Inflammatory macrophage (primary cell): ENCODE data around the gene TAL2.

ENCODE experiments used
- DNase-seq, 2 donors: peaks; one replicate each; pipeline ENCODE4 v3.0.0-alpha.2; 2020 to 2022
- total RNA-seq, 18 experiments: gene quantifications; one replicate each; lab custom pipeline; 2026; ENCODE audit warnings: mixed read lengths in 6 of 18, inconsistent platforms in 2 of 18; lab: John Stamatoyannopoulos, UW

The TAL2 gene
- 0 to 0.19 (median 0) reads per million in 18 experiments for total RNA-seq

DNA sequence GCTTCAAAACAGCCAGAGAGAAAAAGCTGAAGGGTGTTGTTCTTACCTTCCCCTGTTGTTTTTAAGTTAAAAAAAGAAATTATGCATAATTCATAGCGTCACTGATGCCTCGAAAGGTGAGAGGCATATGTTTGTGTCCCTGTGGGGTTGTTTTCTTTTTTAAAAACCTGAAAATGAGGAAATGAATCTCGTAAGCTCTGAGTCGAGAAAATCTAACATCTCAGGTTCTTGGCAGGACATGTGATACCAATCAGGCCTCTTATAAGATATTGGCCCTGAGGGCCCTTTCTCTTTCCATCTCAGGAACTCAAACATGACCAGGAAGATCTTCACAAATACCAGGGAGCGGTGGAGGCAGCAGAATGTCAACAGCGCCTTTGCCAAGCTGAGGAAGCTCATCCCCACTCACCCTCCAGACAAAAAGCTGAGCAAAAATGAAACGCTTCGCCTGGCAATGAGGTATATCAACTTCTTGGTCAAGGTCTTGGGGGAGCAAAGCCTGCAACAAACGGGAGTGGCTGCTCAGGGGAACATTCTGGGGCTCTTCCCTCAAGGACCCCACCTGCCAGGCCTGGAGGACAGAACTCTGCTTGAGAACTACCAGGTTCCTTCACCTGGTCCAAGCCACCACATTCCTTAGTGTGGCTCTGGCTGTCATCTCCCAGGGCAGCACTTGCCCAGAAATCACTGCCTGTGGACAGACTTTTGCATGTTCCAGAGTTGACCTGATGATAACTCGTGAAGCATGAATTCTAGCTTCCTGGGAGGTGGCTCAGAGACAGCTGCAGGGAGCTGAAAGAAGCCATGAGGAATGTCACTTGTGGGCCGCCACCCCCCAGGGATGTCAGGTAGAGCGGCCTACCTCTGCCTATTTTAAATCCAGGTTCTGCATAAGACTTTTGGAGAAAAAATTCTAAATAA is at the start of gene TAL2:
Gene TAL2, plus strand, starts transcription at position 274 of the 921 bp plus-strand sequence. Its CDS starts 40 bp downstream, at position 314.
- DNase-seq = no peak

DNA sequence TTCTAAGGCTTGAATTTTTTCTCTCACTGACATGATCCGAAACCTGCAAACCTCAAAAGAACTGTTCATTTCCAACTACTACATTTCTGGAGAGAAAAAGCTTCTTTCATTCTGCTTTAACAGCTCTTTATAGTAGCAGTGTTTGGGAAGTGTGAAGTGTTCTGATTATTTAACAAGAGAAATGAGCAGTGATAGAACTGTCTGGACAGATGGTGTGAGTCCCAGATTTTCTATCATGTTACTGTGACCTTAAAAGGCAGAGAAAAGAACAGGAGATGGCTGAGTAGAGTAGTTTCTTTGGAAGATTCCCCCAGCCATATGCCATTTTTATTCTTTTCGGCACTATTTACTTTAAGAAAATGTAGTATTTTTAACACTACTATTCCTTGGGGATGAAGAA is 41.3 kb upstream of the TAL2 start:
- DNase-seq = no peak

DNA sequence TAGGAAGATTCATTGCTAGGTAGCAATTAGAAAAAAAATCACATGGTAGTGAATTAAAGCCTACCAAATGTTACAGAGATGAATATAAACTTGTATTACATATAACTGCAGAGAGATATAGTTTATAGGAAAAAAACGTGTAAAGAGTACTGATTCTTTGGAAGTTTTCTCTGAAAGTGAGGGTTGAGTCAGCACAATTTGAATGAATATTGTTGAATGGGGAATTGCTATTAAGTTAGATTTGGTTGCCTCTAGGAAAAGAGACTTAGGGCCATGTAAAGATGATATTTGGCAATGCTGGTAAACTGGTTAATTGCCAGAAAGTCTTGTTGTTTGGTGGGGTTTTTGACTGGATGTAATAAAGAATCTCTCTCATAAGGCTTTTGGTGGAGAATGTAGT is 37.2 kb upstream of the TAL2 start:
- no peak for DNase-seq

DNA sequence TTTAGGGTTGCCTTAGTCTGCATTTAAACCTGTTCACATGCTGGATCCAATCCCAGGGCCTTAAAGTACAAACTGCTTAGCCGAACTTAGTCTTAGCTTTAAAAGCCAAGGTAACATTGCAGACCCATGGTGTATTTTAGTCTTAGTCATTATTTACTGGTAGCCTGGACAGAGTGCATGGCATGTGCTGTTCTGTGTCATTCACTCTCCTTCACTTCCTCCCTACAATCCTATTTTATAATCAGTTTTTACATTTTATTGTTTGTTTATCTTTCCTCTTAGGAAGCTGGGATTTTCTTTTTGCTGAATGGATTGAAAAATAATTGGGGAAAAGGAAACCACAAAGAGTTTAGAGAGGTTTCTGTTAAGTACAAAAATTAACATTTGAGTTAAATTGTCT is 29.4 kb upstream of the TAL2 start:
- no peak for DNase-seq

DNA sequence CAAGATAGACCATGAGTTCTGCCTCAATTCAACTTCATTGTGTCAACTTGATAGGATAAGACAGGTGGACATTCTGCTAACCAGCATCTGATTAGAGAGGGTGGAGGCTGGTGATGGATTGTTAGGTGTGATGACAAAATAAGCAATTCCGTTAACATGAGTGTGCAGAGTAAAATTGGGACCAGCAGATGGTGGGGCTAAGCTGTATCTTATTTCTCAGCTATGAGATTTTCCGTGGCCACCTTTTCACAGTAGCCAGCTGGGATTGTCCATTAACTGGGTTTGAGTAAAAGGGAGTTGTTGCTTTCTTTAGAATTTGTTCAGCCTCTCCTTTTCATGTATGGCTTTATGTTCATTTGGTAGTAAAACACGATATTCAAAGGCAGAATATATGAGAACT is 28.8 kb upstream of the TAL2 start:
- DNase-seq = no peak

DNA sequence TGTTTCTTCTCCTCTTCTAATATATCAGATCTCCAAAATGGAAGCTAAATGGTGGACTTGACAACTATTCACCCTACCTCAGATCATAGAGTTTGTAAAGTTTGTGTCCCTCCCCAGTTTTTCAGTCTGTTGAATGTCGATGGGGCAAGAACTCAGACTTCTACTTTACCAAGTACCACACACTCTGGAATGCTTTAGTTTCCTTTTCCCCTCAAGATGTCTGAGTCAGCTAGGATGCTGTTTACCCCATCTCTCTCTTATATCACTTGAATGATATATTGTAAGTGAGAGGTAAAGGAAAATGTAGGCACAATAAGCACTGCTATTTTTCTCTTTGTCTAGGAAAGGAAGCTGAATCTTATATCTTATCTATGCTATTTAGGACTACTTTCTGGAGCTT is 25.9 kb upstream of the TAL2 start:
- DNase-seq = no peak

DNA sequence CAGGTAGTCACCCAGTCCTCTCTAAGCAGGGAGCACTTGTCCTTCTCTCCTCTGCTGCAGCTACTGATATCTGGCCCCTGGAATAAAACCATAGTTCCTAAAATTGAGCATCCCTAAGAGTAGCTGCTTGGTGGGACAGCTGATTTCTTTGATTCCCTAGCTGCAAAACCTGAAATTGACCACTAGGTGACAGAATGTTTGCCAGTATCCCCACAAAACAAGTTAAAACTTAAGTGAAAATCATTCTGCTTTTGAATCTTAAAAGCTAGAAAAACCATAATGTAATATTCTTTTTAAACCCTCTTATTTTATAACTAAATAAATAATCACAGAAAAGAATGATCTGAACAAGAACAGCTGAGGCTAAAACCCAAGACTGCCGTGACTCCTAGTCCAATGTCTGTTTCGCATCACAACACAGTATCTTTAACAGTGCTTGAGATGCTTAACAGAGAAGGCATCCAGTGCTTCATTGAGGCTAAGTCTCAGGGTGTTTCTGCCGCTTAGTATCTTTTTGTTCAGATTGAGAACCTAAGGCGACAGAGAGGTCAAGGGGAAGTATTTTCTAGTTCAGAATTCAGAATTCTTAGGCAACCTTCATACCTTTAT is 24.4 kb upstream of the TAL2 start:
- DNase-seq = no peak

DNA sequence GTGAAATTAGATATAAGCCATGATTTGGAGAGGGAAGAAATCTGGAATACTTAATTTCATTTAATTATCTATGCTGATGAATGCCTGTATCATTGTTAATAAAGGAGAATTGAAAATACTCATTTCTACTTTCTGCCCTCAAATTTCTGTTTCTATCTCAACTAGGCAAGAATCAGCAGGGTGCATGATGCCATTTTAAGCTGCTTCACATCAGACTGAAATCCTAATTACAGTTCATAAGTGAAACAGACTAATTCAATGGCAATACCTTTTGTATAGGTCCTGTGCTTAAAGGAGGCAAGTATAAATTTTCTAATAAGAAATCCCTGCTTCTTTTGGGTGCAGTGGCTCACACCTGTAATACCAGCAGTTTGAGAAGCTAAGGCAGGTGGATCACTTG is 22.3 kb upstream of the TAL2 start:
- no peak for DNase-seq

DNA sequence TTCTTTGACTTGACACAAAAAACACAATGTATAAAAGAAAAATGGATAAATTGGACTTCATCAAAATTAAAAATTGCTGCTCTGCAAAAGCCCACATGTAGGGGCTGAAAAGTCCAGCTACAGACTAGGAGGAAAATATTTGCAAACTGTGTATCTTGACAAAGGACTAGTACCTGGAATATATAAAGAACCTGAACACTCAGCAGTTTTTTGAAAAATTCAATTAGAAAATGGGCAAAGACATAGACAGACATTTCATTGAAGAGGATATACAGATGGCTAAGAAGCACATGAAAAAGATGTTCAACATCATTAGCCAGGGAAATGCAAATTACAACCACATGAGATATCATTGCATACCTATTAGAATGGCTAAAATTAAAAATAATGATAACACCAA is 18.5 kb upstream of the TAL2 start:
- no peak for DNase-seq

DNA sequence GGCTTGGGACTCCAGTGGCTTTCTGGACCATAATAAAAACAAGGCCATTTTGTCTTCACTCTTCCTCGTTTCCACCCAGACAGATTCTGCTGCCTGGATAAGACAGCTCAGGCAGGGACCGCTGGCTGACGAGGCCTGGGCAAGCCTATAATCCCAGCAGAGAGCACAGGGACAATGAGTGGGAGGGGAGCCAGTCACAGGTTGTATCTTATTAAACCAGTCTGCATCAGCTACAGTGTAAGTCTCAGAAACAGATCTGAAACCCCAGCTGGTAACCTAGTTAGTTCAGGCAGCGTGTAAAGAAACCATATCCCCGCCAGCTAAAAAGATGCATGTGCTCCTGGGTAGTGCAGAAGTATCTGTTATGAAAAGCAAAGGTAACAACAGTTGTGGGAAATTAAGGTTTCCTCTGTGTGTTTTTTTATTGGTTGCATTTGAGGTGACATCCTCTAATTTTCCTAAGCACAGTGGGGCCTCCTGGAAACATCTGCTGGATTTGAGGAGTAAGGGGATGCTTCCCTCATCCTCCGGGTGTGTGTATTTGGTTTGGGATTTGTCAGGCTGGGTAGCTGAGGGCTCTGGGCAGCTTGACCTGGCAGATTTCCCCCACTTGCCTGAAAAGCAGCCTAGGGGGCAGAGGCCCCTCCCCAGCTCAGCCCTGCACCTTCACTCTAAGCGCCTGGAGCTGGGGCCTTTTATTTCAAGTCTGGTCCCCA is 15.2 kb upstream of the TAL2 start:
- DNase-seq = no peak

DNA sequence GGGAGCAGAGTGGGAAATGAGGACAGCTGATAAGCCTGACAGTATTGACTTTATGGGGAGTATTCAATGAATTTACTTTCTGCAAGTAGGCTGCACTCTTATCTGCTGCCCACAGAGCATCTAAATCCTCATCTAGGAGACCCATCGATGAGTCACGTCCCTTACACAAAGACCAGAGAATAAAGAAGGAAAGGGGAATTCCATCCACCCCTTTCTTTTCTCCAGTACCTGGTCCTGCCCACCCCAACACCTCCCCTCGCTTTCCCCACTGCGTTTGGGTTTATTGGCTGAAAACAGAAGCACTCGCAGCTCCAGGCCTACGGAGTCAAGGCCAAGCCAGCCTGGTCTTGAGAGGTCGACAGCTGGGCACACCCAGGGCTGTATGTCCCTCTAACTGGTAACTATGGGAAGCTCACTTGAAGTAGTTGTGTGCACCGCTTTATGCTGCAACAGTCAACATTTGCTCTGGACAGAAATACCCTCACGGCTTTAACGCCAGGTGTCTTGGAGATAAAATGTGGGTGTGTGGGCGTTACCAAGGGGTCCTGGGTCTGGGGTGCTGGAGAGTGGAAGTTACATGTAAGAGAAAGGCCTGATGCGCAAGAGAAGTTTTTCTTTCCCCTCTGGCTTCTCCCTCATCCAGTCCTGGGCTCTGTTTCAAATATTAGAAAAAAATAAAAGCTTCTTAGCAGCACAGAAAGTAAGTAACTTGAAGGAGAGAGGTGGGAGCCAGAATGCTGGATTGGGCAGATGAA is 14.5 kb upstream of the TAL2 start:
- DNase-seq = no peak

DNA sequence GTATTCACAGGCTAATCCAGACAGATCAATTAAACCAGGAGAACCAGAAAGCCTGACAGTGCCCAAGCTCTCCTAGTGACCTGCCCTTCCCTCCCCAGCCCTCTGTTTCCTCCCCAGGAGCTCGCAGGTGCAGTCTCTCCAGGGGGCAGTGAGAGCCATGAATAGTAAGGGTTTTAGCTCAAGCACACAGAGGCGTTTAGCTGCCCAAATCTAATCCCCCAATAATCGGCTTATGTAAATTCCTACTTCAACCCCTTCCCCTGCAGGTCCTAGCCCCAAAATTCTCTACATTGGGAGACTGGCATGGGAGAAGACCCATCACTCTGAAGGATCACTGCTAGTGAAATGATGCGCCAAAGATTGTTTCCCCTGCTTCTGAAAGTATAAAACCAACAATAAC is 10.5 kb upstream of the TAL2 start:
- no peak for DNase-seq

DNA sequence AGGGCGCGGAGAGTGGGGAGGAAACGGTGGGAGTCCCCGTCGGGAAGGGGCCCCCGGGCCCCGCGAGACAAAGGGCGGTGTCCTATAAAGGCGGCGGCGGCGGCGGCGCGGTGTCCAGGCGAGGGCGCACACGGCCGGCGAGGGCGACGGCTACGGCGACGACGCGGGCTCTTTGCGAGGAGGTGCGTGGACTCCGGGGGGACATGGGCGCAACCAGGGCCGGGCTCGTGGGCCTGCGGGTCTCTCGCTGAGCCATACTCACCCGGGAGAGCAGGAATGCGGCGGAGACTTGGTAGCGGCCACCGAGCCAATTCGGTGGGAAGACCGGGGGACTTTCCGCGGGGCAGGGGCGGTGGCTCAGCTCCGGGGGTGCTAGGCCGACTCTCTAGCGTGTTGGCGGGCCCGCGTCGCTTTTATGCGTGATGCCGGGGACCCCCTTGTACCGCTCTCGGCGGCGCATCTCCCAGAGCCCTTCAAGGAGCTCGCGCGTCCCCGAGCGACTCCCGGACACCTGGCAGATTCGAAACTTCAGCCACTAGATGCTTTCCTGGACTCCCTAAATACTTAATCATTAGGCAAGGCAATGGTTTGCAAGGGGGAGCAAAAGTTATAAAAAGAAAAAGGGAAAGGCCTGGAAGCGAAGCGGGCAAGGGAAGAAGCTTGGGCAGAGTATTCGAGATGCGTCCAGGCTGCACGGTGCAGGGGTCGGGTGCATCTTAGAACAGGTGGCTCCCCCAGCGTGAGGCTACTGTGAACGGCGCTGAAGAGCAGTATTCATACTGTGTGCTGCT is 5.9 kb upstream of the TAL2 start:
- DNase-seq = peak in 1 of 2 donors; percentile 25

DNA sequence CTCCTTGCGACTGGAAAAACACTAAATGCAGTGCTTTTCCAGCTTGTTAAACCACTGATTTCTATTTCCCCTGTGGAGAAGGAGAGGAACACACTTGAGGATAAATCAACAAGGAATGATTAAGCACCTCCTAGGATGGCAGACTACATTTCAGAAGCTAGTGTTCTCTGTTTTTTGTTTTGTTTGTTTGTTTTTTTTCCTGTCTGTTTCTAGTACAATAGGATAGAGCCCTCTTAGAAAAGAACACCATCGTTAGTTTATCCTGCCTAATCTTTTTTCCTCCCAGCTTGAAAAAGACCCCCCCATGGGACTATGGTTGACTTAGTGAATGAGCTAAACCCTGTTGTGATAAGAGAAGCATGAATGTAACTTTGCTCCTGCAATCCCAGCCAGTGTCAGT is 3.9 kb upstream of the TAL2 start:
- no peak for DNase-seq

DNA sequence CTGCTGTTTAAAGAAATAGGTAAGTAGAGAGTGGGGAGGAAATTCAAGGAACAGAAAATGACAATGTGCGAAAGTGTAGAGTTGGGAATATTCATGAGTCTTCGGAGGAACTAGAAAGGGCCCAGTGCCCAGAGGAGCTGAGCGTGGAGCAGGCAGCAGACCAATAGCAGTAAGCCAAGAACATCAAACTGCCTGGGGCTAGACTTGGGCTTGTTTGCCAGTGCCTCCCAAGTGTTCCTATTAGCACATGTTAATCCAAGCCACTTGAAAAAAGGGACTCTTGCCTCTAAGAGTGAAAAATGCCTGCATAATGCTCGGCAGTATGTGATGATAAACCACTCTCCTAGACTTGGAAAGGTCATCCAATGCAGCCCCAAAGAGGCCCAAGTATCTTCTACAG is 1.2 kb upstream of the TAL2 start:
- no peak for DNase-seq

DNA sequence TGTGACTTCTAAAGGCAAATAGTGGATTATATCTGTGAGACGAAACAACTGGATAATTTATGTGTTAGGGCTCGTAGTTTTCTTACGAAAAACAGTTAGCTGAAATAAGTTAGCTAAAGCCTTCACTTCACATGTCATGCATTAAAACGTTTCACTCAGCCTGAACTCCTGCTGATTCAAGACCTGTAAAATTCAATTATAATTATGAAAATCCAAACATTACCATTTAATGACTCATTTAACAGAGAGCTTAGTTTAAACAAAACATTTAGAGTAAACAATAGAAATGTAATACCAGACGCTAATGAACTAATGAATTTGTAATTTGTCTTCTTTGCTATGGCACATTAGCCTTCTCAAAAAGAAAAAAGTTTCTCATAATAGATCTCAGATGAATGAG is 1.7 kb downstream of the TAL2 start:
- DNase-seq = no peak

DNA sequence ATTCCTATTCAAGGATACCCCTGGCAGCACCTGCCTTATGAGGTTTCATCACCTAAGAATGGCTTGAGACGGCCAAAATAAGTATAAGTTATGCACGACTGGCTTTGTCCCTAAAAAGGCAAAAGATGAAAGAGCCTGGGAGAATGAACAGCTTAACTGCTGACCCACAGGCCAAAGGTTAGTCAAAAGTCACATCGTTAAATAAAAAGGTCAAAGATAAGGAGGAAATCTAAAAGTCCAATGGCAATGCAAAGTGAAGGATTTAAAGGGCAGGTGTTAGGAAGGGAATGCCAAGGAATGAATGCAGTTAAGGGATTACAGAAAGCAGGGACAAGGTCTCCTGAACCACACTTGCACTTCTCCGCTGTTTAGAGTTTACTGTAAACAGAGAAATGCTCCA is 5.6 kb downstream of the TAL2 start:
- DNase-seq = no peak

DNA sequence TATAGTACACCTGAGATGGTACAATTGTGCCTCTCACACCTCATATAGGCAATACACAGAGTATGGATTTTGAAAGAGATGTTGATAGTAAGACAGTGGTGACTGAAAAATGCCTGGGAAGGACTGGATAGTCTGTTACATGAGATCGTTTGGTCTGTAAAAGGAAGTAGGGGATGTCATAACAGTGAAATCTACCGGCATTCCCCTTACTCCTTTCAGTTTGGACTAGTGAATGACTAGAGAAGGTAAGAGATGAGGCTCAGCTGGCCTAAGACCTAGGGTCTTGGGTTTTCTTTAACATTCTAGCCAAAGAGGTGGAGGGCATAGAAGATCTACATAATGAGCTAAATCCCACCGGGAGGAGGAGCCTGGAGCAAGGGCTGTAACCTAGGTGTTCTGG is 8.1 kb downstream of the TAL2 start:
- DNase-seq = no peak

DNA sequence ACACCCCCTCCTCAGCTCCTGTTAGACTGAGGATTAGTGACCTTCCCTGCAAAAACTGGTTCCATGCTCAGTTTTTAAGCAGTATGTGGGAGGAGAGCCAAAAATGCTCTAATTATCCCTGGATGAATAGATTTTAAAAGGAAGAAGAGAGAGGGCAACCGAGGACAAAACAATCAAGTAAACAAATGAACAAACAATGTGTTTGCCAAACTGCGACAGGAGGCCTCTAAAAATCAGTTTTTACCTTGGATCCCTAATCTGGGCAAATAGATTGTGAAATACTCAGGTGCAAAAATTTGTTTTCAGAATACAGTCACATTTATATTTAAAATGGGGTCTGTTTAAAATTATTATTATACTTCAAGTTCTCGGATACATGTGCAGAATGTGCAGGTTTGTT is 8.5 kb downstream of the TAL2 start:
- DNase-seq = no peak

DNA sequence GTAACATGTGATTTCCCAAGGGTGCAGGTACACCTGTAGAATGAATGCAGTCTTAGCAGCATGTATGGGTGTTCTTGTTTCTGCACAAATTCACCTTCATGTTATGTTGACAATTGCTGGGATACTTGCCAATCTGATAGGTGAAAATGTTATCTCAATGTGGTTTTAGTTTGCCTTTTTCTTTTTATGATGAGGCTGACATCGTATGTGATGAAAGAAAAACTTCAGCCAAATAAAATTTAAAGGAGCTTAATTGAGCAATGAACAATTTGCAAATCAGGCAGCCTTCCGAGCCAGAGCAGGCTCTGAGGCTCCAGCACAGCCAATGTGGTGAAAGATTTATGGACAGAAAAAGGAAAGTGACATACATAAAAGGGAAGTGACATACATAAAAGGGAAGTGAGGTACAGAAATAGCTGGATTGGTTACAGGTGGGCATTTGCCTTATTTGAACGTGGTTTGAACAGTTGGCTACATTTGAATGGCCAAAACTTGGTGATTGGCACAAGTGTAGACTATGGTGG is 10.5 kb downstream of the TAL2 start:
- DNase-seq = peak; percentile 14 to 23

DNA sequence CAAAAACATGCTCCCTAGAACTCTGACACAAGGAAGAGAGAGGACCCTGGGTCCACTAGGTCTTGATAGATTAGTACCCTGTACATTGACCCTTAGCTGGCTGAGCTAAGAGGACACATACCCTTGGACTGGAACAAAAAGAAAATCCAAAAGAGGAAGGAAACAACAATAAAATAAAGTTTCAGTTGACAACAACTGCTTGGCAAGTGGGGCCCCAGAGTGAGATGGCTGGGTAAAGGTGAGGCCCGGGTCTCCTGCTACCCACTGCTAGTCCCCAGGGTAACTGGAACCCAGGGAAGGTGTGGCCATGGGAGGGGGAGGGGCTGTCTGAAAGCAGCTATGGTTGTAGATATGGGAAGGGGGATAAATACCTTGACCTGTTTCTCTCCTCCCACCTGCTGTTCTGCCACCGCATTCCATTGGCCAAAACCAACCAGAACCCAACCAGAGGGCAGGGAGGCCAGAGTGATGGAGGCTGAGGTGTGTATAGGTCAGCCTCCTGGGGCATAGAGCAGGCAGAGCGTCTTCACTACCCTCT is 11.7 kb downstream of the TAL2 start:
- DNase-seq = no peak
